A375 (cell line): ENCODE measurements around the gene ARHGAP12. TPM values are rescaled to one million over a fixed set of nuclear protein-coding genes. Genes with fewer than 3 reads are reported as not detected.

Source experiments
- small RNA-seq: library from RNA; depleted of rRNA; stranded (forward); fragments of <200 nt; gene quantifications from one replicate; pipeline ENCODE3, GENCODE V24; 2014
- total RNA-seq: library from RNA; depleted of rRNA; stranded (reverse); fragments of >200 nt; shearing (Covaris generic); gene quantifications from 2 replicates; pipeline ENCODE4 v1.2.3, GENCODE V29; 2014; rRNA removed

The ARHGAP12 gene, protein sequence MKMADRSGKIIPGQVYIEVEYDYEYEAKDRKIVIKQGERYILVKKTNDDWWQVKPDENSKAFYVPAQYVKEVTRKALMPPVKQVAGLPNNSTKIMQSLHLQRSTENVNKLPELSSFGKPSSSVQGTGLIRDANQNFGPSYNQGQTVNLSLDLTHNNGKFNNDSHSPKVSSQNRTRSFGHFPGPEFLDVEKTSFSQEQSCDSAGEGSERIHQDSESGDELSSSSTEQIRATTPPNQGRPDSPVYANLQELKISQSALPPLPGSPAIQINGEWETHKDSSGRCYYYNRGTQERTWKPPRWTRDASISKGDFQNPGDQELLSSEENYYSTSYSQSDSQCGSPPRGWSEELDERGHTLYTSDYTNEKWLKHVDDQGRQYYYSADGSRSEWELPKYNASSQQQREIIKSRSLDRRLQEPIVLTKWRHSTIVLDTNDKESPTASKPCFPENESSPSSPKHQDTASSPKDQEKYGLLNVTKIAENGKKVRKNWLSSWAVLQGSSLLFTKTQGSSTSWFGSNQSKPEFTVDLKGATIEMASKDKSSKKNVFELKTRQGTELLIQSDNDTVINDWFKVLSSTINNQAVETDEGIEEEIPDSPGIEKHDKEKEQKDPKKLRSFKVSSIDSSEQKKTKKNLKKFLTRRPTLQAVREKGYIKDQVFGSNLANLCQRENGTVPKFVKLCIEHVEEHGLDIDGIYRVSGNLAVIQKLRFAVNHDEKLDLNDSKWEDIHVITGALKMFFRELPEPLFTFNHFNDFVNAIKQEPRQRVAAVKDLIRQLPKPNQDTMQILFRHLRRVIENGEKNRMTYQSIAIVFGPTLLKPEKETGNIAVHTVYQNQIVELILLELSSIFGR
- 64.2 and 76.2 TPM in 2 replicates for total RNA-seq

GRCh38 chr10:31928549-31929260 lies at the start of gene ARHGAP12:
Gene ARHGAP12, minus strand, starts transcription at chr10:31928831. Its CDS starts 19,976 bp downstream, at chr10:31908855.

Small RNA genes lying within 50 kb of the gene (small RNA-seq; reads per million reads assigned to genes)
- not detected for gene RF00019

Other genes with a start within 250 kb of the ARHGAP12 start
- gene KIF5B, start 127.6 kb upstream of the ARHGAP12 start, total RNA-seq, result 74.2 and 85.1 TPM in 2 replicates